Calu3 (cell line): ENCODE measurements around the gene ERGIC1. TPM values are rescaled to one million over a fixed set of nuclear protein-coding genes. Genes with fewer than 3 reads are reported as not detected.

Experiments used
- BruUV-seq: library from RNA; stranded (reverse); fragments of 400-500 nt; replicated peaks from 2 replicates; lab custom pipeline; 2021; lab: Mats Ljungman, UMichigan
- CTCF ChIA-PET: fragments of 300-600 bp; sonication (Branson Sonifier 250); formaldehyde crosslinking; loops from one replicate; lab custom pipeline; 2022; ENCODE audit warnings: antibody characterized with exemption; lab: Charles Lee
- DNase-seq: peaks from one replicate; pipeline ENCODE4 v3.0.0; 2022
- H3K27ac Mint-ChIP-seq: one replicate; pipeline ENCODE4 v1.8.0; 2022; ENCODE audit warnings: mixed read lengths; ENCODE audit not compliant: unreplicated experiment
- H3K27me3 Mint-ChIP-seq: one replicate; pipeline ENCODE4 v1.8.0; 2022; ENCODE audit warnings: mixed read lengths; ENCODE audit not compliant: unreplicated experiment
- H3K36me3 Mint-ChIP-seq: one replicate; pipeline ENCODE4 v1.8.0; 2022; ENCODE audit warnings: mild to moderate bottlenecking, moderate library complexity, mixed read lengths; ENCODE audit not compliant: insufficient read depth, unreplicated experiment
- H3K4me1 Mint-ChIP-seq: one replicate; pipeline ENCODE4 v1.8.0; 2022; ENCODE audit warnings: mild to moderate bottlenecking, low read depth, mixed read lengths; ENCODE audit not compliant: unreplicated experiment
- H3K4me3 Mint-ChIP-seq: one replicate; pipeline ENCODE4 v1.8.0; 2022; ENCODE audit warnings: mild to moderate bottlenecking, low read depth, moderate library complexity, mixed read lengths; ENCODE audit not compliant: unreplicated experiment
- H3K9me3 Mint-ChIP-seq: one replicate; pipeline ENCODE4 v1.8.0; 2022; ENCODE audit warnings: low read depth, mixed read lengths; ENCODE audit not compliant: unreplicated experiment
- CTCF ChIP-seq: fragments of 200-600 bp; IDR thresholded peaks from one replicate; pipeline ENCODE4 v1.8.0; 2022; ENCODE audit warnings: antibody characterized with exemption; ENCODE audit not compliant: unreplicated experiment
- intact Hi-C: fragments of 100-400 bp; cut with micrococcal nuclease; formaldehyde crosslinking; loops from one replicate; pipeline ENCODE4 v1.10.0; 2022; ENCODE audit not compliant: unreplicated experiment
- total RNA-seq: library from RNA; stranded (reverse); gene quantifications from 2 replicates; pipeline ENCODE4 v1.2.3, GENCODE V29; 2022

ERGIC1 gene
- total RNA-seq, 1 experiment from 2014 or later: 235 TPM

GRCh38 chr5:172873513-172873912, 39.5 kb downstream of the ERGIC1 start:
- TF ChIP-seq CTCF: no peak
- H3K4me1 Mint-ChIP-seq: peaks cover 17% of the 10 kb centered on the region
- no peaks in the 10 kb centered on the region for H3K9me3 Mint-ChIP-seq
- intact Hi-C loops: no loop called here
- no peak overlapping the region for H3K27ac Mint-ChIP-seq
- H3K36me3 Mint-ChIP-seq: peaks cover 4% of the 10 kb centered on the region
- no peaks in the 10 kb centered on the region for H3K27me3 Mint-ChIP-seq
- no peak for DNase-seq
- CTCF ChIA-PET: no interaction called here
- no peak overlapping the region for H3K4me3 Mint-ChIP-seq
- no TSS peak for BruUV-seq

- DNase-seq: no peak
- Mint-ChIP-seq H3K4me1 (peaks cover 17% of the 10 kb centered on the region), H3K36me3 (no peaks in the 10 kb centered on the region), H3K9me3 (no peaks in the 10 kb centered on the region), H3K4me3 (no peak overlapping the region), H3K27me3 (no peaks in the 10 kb centered on the region), H3K27ac (no peak overlapping the region)
- intact Hi-C loops: no loop called here
- BruUV-seq: no TSS peak
- CTCF ChIA-PET: no interaction called here
- no peak for TF ChIP-seq CTCF
Observed at GRCh38 chr5:172874647-172875504, 40.8 kb downstream of the ERGIC1 start.

- H3K36me3 Mint-ChIP-seq: no peaks in the 10 kb centered on the region
- H3K4me1 Mint-ChIP-seq: peaks cover 17% of the 10 kb centered on the region
- no peaks in the 10 kb centered on the region for H3K27me3 Mint-ChIP-seq
- no peak for DNase-seq
- CTCF ChIA-PET: interaction anchor here (0.6 kb wide), 1 partner anchor 82 kb away, joined by 3 read pairs; no protein-coding TSS in a partner anchor
- BruUV-seq: no TSS peak
- no peak for TF ChIP-seq CTCF
- H3K27ac Mint-ChIP-seq: no peak overlapping the region
- intact Hi-C loops: no loop called here
- no peaks in the 10 kb centered on the region for H3K9me3 Mint-ChIP-seq
- no peak overlapping the region for H3K4me3 Mint-ChIP-seq
Observed at GRCh38 chr5:172875505-172876279, 41.6 kb downstream of the ERGIC1 start.

GRCh38 chr5:172876578-172876977, 42.5 kb downstream of the ERGIC1 start:
- DNase-seq: no peak
- H3K36me3 Mint-ChIP-seq: peaks cover under 1% of the 10 kb centered on the region
- H3K4me1 Mint-ChIP-seq: peaks cover 22% of the 10 kb centered on the region
- no peak for TF ChIP-seq CTCF
- BruUV-seq: no TSS peak
- CTCF ChIA-PET: interaction anchor here (0.6 kb wide), 1 partner anchor 83 kb away, joined by 3 read pairs; no protein-coding TSS in a partner anchor
- H3K27ac Mint-ChIP-seq: no peak overlapping the region
- no peaks in the 10 kb centered on the region for H3K9me3 Mint-ChIP-seq
- intact Hi-C loops: no loop called here
- H3K4me3 Mint-ChIP-seq: no peak overlapping the region
- H3K27me3 Mint-ChIP-seq: no peaks in the 10 kb centered on the region
